ENCODE measurements around the gene PEMT. TPM values are rescaled to one million over a fixed set of nuclear protein-coding genes. Genes with fewer than 3 reads are reported as not detected.

PEMT gene
- total RNA-seq, 1 experiment from 2014 or later: 25.6 TPM

DNA sequence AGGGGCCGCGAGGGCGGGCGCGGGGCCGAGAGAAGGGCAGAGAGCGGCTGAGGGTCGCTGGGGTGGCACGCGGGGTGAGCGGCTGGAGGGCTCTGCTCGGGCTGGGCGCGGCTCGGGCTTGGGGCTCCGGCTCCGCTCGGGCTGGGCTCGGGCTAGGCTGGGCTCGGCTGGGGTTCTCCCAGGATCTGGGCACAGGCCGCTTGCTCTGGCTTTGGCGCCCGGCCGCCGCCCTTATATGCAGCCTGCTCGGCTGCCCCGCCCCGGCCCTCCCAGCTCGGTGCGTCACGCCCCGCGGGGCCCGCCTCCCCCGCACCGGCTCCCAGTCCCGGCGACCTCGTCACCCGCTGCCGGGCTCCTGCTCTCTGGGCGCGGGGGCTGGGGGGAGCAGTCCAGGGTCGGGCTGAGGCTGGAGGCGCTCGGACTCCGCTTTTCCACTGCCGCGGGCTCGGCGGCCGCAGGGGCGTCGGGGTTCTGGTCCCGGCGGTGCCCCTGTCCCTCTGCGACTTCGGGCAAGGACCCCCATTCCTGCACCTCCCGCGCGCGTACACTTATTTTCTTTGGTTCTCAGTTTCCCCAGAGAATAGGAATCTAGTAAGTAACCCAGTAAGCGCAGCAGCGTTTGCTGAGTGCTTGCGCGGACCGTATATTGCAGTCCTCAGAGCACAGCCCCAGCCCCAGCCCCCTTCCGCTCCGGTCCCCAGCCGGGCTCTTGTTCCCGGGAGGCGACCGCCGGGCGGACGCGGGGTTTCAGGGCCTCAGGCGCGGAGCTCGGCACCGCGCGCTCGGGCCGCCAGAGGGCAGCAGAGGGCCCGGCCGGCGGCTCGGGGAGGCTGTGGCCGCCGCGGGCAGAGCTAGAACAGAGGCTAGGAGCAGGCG, 95.1 kb downstream of the PEMT start, which contains the start of gene RASD1:
RASD1 (minus strand) TSS at position 207 of the 876 bp plus-strand sequence. CDS start 214 bp downstream, outside the sequence.
- Mint-ChIP-seq H3K9me3 (ENCODE audit: low read depth, unreplicated experiment) (no peaks in the 10 kb centered on the region), H3K27me3 (ENCODE audit: unreplicated experiment) (no peaks in the 10 kb centered on the region), H3K36me3 (ENCODE audit: insufficient read depth, unreplicated experiment) (peaks cover 9% of the 10 kb centered on the region), H3K4me3 (ENCODE audit: low read depth, unreplicated experiment) (peak within 1 kb of the TSS; percentile 52), H3K27ac (ENCODE audit: unreplicated experiment) (no peak within 1 kb of the TSS), H3K4me1 (ENCODE audit: low read depth, unreplicated experiment) (no peaks in the 10 kb centered on the region)
- peak; percentile 72 for TF ChIP-seq CTCF (IDR thresholded peaks at IDR 0.05; ENCODE audit: unreplicated experiment)
- DNase-seq: peak; percentile 73
- no TSS peak for BruUV-seq (replicated peaks)
- intact Hi-C loops (cut with micrococcal nuclease; ENCODE audit: unreplicated experiment): loop anchor here (1.0 to 5.0 kb wide), 3 partner anchors 74 to 146 kb away; no protein-coding TSS in a partner anchor
- CTCF ChIA-PET: interaction anchor here (0.6 to 1.6 kb wide), 13 partner anchors 15 to 146 kb away, joined by 3 to 17 read pairs (median 5); no protein-coding TSS in a partner anchor

- H3K4me3 Mint-ChIP-seq (ENCODE audit: low read depth, unreplicated experiment): no peak overlapping the region
- H3K9me3 Mint-ChIP-seq (ENCODE audit: low read depth, unreplicated experiment): no peaks in the 10 kb centered on the region
- no peak for DNase-seq
- BruUV-seq (replicated peaks): no TSS peak
- intact Hi-C loops (cut with micrococcal nuclease; ENCODE audit: unreplicated experiment): loop anchor here (1.0 to 5.0 kb wide), 3 partner anchors 75 to 147 kb away; no protein-coding TSS in a partner anchor
- H3K27ac Mint-ChIP-seq (ENCODE audit: unreplicated experiment): no peak overlapping the region
- no peak for TF ChIP-seq CTCF (IDR thresholded peaks at IDR 0.05; ENCODE audit: unreplicated experiment)
- CTCF ChIA-PET: interaction anchor here (0.6 to 1.6 kb wide), 6 partner anchors 43 to 145 kb away, joined by 5 to 17 read pairs (median 8); no protein-coding TSS in a partner anchor
- H3K4me1 Mint-ChIP-seq (ENCODE audit: low read depth, unreplicated experiment): no peaks in the 10 kb centered on the region
- peaks cover 9% of the 10 kb centered on the region for H3K36me3 Mint-ChIP-seq (ENCODE audit: insufficient read depth, unreplicated experiment)
- H3K27me3 Mint-ChIP-seq (ENCODE audit: unreplicated experiment): no peaks in the 10 kb centered on the region
These were observed 95.8 kb downstream of the PEMT start for GRCh38 chr17:17495536-17496188.

- Mint-ChIP-seq H3K27me3 (ENCODE audit: unreplicated experiment) (no peaks in the 10 kb centered on the region), H3K4me3 (ENCODE audit: low read depth, unreplicated experiment) (no peak overlapping the region), H3K4me1 (ENCODE audit: low read depth, unreplicated experiment) (no peaks in the 10 kb centered on the region), H3K36me3 (ENCODE audit: insufficient read depth, unreplicated experiment) (peaks cover 9% of the 10 kb centered on the region), H3K27ac (ENCODE audit: unreplicated experiment) (no peak overlapping the region), H3K9me3 (ENCODE audit: low read depth, unreplicated experiment) (no peaks in the 10 kb centered on the region)
- CTCF ChIA-PET: no interaction called here
- no peak for DNase-seq
- BruUV-seq (replicated peaks): no TSS peak
- TF ChIP-seq CTCF (IDR thresholded peaks at IDR 0.05; ENCODE audit: unreplicated experiment): no peak
- intact Hi-C loops (cut with micrococcal nuclease; ENCODE audit: unreplicated experiment): loop anchor here (5.0 kb wide), 1 partner anchor 138 kb away; no protein-coding TSS in a partner anchor
These were observed 96.5 kb downstream of the PEMT start for GRCh38 chr17:17494870-17495535.

GRCh38 chr17:17494499-17494869, 97.0 kb downstream of the PEMT start:
- CTCF ChIA-PET: no interaction called here
- H3K36me3 Mint-ChIP-seq (ENCODE audit: insufficient read depth, unreplicated experiment): peaks cover 9% of the 10 kb centered on the region
- no peak for TF ChIP-seq CTCF (IDR thresholded peaks at IDR 0.05; ENCODE audit: unreplicated experiment)
- intact Hi-C loops (cut with micrococcal nuclease; ENCODE audit: unreplicated experiment): no loop called here
- no TSS peak for BruUV-seq (replicated peaks)
- H3K4me1 Mint-ChIP-seq (ENCODE audit: low read depth, unreplicated experiment): no peaks in the 10 kb centered on the region
- no peak overlapping the region for H3K27ac Mint-ChIP-seq (ENCODE audit: unreplicated experiment)
- no peak for DNase-seq
- H3K4me3 Mint-ChIP-seq (ENCODE audit: low read depth, unreplicated experiment): no peak overlapping the region
- H3K9me3 Mint-ChIP-seq (ENCODE audit: low read depth, unreplicated experiment): no peaks in the 10 kb centered on the region
- no peaks in the 10 kb centered on the region for H3K27me3 Mint-ChIP-seq (ENCODE audit: unreplicated experiment)

Measured in Calu3 (cell line).